H1 (cell line): ENCODE measurements around the gene DCTN1. TPM values are rescaled to one million over a fixed set of nuclear protein-coding genes. Genes with fewer than 3 reads are reported as not detected.

ENCODE experiments used
- CTCF ChIA-PET: fragments of 300-600 bp; sonication (Branson Sonifier 250); formaldehyde crosslinking; loops from one replicate; lab custom pipeline; 2021; ENCODE audit not compliant: partially characterized antibody; lab: Charles Lee
- POLR2A ChIA-PET: fragments of 300-600 bp; sonication (Branson Sonifier 250); formaldehyde crosslinking; loops from one replicate; lab custom pipeline; 2021; ENCODE audit warnings: inconsistent platforms; ENCODE audit not compliant: partially characterized antibody; lab: Charles Lee
- DNase-seq, 2 experiments: peaks; one replicate each; pipeline versions ENCODE4 v3.0.0 to v3.0.0-alpha.2; 2010 to 2022; ENCODE audit warnings: low spot score in 2 of 2, low read depth in 1 of 2, mixed read lengths in 1 of 2
- FAIRE-seq: peaks from 2 replicates; lab custom pipeline; 2011; peaks lifted over from hg19 to GRCh38; lab: Jason Lieb, UNC
- H2AFZ ChIP-seq: 2 replicates; pipeline ENCODE4 v1.8.1; 2012; ENCODE audit warnings: low read length, inconsistent platforms
- H2AK5ac ChIP-seq: 2 replicates; pipeline ENCODE4 v1.6.1; 2013; ENCODE audit warnings: low read depth, low read length
- H2BK120ac ChIP-seq: replicated peaks from 2 replicates; pipeline ENCODE3; 2013; ENCODE audit warnings: low read depth, low read length, inconsistent platforms
- H2BK12ac ChIP-seq: 2 replicates; pipeline ENCODE4 v1.6.1; 2013; ENCODE audit warnings: low read depth, low read length
- H2BK15ac ChIP-seq: 2 replicates; pipeline ENCODE4 v1.6.1; 2013; ENCODE audit warnings: low read length
- H2BK20ac ChIP-seq: 2 replicates; pipeline ENCODE4 v1.6.1; 2013; ENCODE audit warnings: low read length
- H2BK5ac ChIP-seq: 2 replicates; pipeline ENCODE4 v1.6.1; 2013; ENCODE audit warnings: low read depth, low read length
- H3K14ac ChIP-seq: 2 replicates; pipeline ENCODE4 v1.6.1; 2013; ENCODE audit warnings: inconsistent platforms; ENCODE audit not compliant: insufficient read length
- H3K18ac ChIP-seq: 2 replicates; pipeline ENCODE4 v1.6.1; 2013; ENCODE audit warnings: low read length; ENCODE audit errors: extremely low read depth
- H3K23ac ChIP-seq: 2 replicates; pipeline ENCODE4 v1.6.1; 2013; ENCODE audit warnings: inconsistent platforms; ENCODE audit not compliant: insufficient read length
- H3K23me2 ChIP-seq: 2 replicates; pipeline ENCODE4 v1.6.1; 2013; ENCODE audit warnings: low read depth, low read length
- H3K27ac ChIP-seq: 2 replicates; pipeline ENCODE4 v1.6.1; 2011; ENCODE audit warnings: low read depth, low read length, inconsistent platforms
- H3K27me3 ChIP-seq, 4 experiments: replicated peaks in 1 of 4; 1 replicate in 1 of 4; 2 replicates in 3 of 4; pipeline versions ENCODE4 v1.6.1 to v1.8.1; 2011 to 2013; ENCODE audit warnings: low read length in 3 of 4, mild to moderate bottlenecking in 3 of 4, inconsistent platforms in 2 of 4, mixed read lengths in 2 of 4, moderate library complexity in 1 of 4; ENCODE audit not compliant: control insufficient read depth in 3 of 4, insufficient read depth in 3 of 4; ENCODE audit errors: extremely low read depth in 1 of 4
- H3K36me3 ChIP-seq, 4 experiments: 2 replicates each; pipeline versions ENCODE4 v1.6.1 to v1.8.1; 2011 to 2013; ENCODE audit warnings: mild to moderate bottlenecking in 4 of 4, low read length in 3 of 4, moderate library complexity in 2 of 4, control low read depth in 1 of 4, inconsistent platforms in 1 of 4; ENCODE audit not compliant: insufficient read depth in 4 of 4, control insufficient read depth in 2 of 4
- H3K4ac ChIP-seq: replicated peaks from 2 replicates; pipeline ENCODE3; 2013; ENCODE audit warnings: low read length, low read depth, mixed read lengths, inconsistent platforms; ENCODE audit not compliant: insufficient read length
- H3K4me1 ChIP-seq, 4 experiments: replicated peaks in 1 of 4; 1 replicate in 1 of 4; 2 replicates in 3 of 4; pipeline versions ENCODE4 v1.6.1 to v1.8.1; 2011 to 2013; ENCODE audit warnings: low read length in 3 of 4, inconsistent platforms in 2 of 4, mixed read lengths in 1 of 4; ENCODE audit not compliant: insufficient read depth in 4 of 4, control insufficient read depth in 3 of 4
- H3K4me2 ChIP-seq, 2 experiments: 2 replicates each; pipeline versions ENCODE4 v1.6.1 to v1.8.1; 2011 to 2013; ENCODE audit warnings: low read depth in 2 of 2, low read length in 2 of 2, control low read depth in 1 of 2, inconsistent platforms in 1 of 2, mild to moderate bottlenecking in 1 of 2; ENCODE audit not compliant: insufficient read depth in 1 of 2
- H3K4me3 ChIP-seq, 4 experiments: fragments of 200-600, 300-600 bp in 1 of 4; sonication (generic), shearing (Covaris generic), sonication (Bioruptor Twin) in 1 of 4; 2 replicates each; pipeline versions ENCODE4 v1.5.1 to v1.8.1; 2011 to 2016; ENCODE audit warnings: low read length in 4 of 4, low read depth in 3 of 4, control low read depth in 2 of 4, inconsistent platforms in 2 of 4, mild to moderate bottlenecking in 2 of 4, mixed read lengths in 1 of 4, moderate library complexity in 1 of 4; ENCODE audit not compliant: insufficient read depth in 2 of 4; ENCODE audit errors: extremely low read depth in 1 of 4
- H3K56ac ChIP-seq: replicated peaks from 2 replicates; pipeline ENCODE3; 2013; ENCODE audit warnings: low read depth, mild to moderate bottlenecking, mixed read lengths, low read length, inconsistent platforms; ENCODE audit not compliant: insufficient read length
- H3K79me1 ChIP-seq: 2 replicates; pipeline ENCODE4 v1.6.1; 2013; ENCODE audit warnings: low read depth, low read length, control low read depth
- H3K79me2 ChIP-seq, 2 experiments: 2 replicates each; pipeline versions ENCODE4 v1.6.1 to v1.8.1; 2012 to 2013; ENCODE audit warnings: low read length in 2 of 2, mild to moderate bottlenecking in 2 of 2, inconsistent platforms in 1 of 2; ENCODE audit not compliant: insufficient read depth in 2 of 2, control insufficient read depth in 1 of 2
- H3K9ac ChIP-seq, 4 experiments: replicated peaks in 1 of 4; 1 replicate in 1 of 4; 2 replicates in 3 of 4; pipeline versions ENCODE4 v1.6.1 to v1.8.1; 2011 to 2013; ENCODE audit warnings: low read depth in 3 of 4, low read length in 3 of 4, control low read depth in 2 of 4, mild to moderate bottlenecking in 2 of 4, moderate library complexity in 2 of 4, inconsistent platforms in 1 of 4; ENCODE audit errors: extremely low read depth in 1 of 4
- H3K9me3 ChIP-seq, 2 experiments: 2 replicates each; pipeline versions ENCODE4 v1.6.1 to v1.8.1; 2012 to 2013; ENCODE audit warnings: mild to moderate bottlenecking in 2 of 2, moderate library complexity in 2 of 2, control low read depth in 1 of 2, inconsistent platforms in 1 of 2, low read depth in 1 of 2, low read length in 1 of 2, mixed read lengths in 1 of 2; ENCODE audit not compliant: insufficient read depth in 2 of 2
- H4K20me1 ChIP-seq, 2 experiments: replicated peaks in 1 of 2; 2 replicates each; pipeline versions ENCODE3 to v1.8.1; 2011 to 2013; ENCODE audit warnings: inconsistent platforms in 2 of 2, low read length in 2 of 2, mild to moderate bottlenecking in 1 of 2; ENCODE audit not compliant: insufficient read depth in 2 of 2, control insufficient read depth in 1 of 2
- H4K5ac ChIP-seq: 2 replicates; pipeline ENCODE4 v1.6.1; 2013; ENCODE audit warnings: low read length, low read depth, mixed read lengths, inconsistent platforms; ENCODE audit not compliant: insufficient read length
- H4K8ac ChIP-seq: 2 replicates; pipeline ENCODE4 v1.8.0; 2013; ENCODE audit warnings: mild to moderate bottlenecking, moderate library complexity, low read length, inconsistent platforms; ENCODE audit not compliant: insufficient read depth; ENCODE audit errors: extremely low read depth
- H4K91ac ChIP-seq: replicated peaks from 2 replicates; pipeline ENCODE3; 2013; ENCODE audit warnings: low read length, mixed read lengths, inconsistent platforms; ENCODE audit not compliant: insufficient read length
- SP4 ChIP-seq: IDR thresholded peaks from 2 replicates; pipeline ENCODE4 v1.6.1; 2012; ENCODE audit warnings: low read length, inconsistent platforms
- WGBS, 2 experiments: shearing (Covaris generic) in 1 of 2; methylation state at CpG; one replicate each; pipeline versions ENCODE4 v1.1.6 to v1.1.7; 2013 to 2015; ENCODE audit warnings: low lambda C conversion rate in 2 of 2, mixed read lengths in 2 of 2, inconsistent platforms in 1 of 2, low coverage in 1 of 2, missing lambda C conversion rate in 1 of 2; ENCODE audit not compliant: insufficient replicate concordance in 2 of 2, insufficient coverage in 1 of 2, insufficient read length in 1 of 2; ENCODE audit errors: extremely low coverage in 1 of 2, missing lambda C conversion rate in 1 of 2; 5-methylcytosine and 5-hydroxymethylcytosine counted together
- polyA plus RNA-seq, 7 experiments: library from polyadenylated mRNA; depleted of rRNA in 3 of 7; stranded (reverse) in 5 of 7; unstranded in 2 of 7; fragments of >200 nt in 5 of 7; fragments of 200-250 nt in 2 of 7; gene quantifications; 1 replicate in 5 of 7; 2 replicates in 1 of 7; 4 replicates in 1 of 7; pipeline versions ENCODE4 v1.2.1 to v1.2.3, GENCODE V29; 2011 to 2013; ENCODE audit warnings: missing spikeins in 2 of 7, mixed read lengths in 2 of 7
- total RNA-seq: library from RNA; stranded (reverse); fragmentation: NEBNext Ultra II Directional; extraction: Animal tissue kit (Norgen Biotek cat#: 25700); gene quantifications from 2 replicates; pipeline ENCODE4 v1.2.1, GENCODE V29; 2021

DCTN1 gene
- total and polyA plus RNA-seq, 2 of the 8 experiments (the other 6 are each of a cell fraction or from before 2014, with no cell fraction given) = 105 to 162 TPM

DNA sequence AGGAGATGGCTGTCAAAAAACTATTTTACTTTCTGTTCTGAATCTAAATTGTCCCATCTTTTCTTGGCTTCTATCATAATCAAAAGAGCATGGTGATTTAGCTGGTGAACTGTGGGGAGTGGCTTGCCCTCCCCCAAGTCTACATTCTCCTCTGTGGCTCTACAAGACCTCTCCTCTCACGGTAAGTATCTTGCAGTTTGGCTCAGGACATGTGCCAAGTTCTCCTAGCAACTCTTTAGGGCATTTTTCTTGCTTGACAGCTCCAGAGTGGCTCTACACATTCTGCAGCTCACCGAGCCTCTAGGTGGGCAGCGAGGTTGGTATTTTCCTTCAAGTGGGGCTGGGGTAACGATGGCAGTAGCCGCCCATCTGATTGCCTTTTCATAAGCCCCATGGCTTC lies 66.0 kb downstream of the DCTN1 start:
- Histone ChIP-seq H2AFZ (no peak overlapping the region), H3K14ac (no peak overlapping the region), H3K4me3 (no peak overlapping the region), H2BK12ac (no peak overlapping the region), H3K27ac (no peak overlapping the region), H3K9me3 (no peaks in the 10 kb centered on the region), H3K56ac (no peak overlapping the region), H3K36me3 (no peaks in the 10 kb centered on the region), H3K23ac (no peak overlapping the region), H4K20me1 (no peaks in the 10 kb centered on the region), H2BK20ac (no peak overlapping the region), H2AK5ac (no peak overlapping the region), H3K79me2 (no peaks in the 10 kb centered on the region), H3K23me2 (no peaks in the 10 kb centered on the region), H2BK15ac (no peak overlapping the region), H3K9ac (no peak overlapping the region), H3K4me2 (no peak overlapping the region), H3K27me3 (no peaks in the 10 kb centered on the region), H4K5ac (no peak overlapping the region), H2BK5ac (no peak overlapping the region), H3K18ac (no peak overlapping the region), H3K4ac (no peak overlapping the region), H2BK120ac (no peak overlapping the region), H3K4me1 (no peaks in the 10 kb centered on the region), H4K8ac (no peak overlapping the region), H4K91ac (no peak overlapping the region), H3K79me1 (no peaks in the 10 kb centered on the region)
- TF ChIP-seq SP4 = no peak
- CTCF ChIA-PET = interaction anchor here (0.6 to 3.0 kb wide), 7 partner anchors 21 to 308 kb away, joined by 3 to 20 read pairs (median 4); no protein-coding TSS in a partner anchor
- WGBS, 2 experiments = 88% methylated on average over 5 of the region's 5 CpGs; no CpG with 5 or more reads in 1 of the 2 experiments
- DNase-seq = peak in 1 of 2 experiments; percentile 16
- FAIRE-seq = no peak
- POLR2A ChIA-PET = no interaction called here
